ENCODE results near the gene DRD2.
"Not testable (repeated sequence)": the region's sequence is repeated elsewhere in the genome, so short reads cannot be mapped to it uniquely, and the experiment has no call there.

The DRD2 gene

DNA sequence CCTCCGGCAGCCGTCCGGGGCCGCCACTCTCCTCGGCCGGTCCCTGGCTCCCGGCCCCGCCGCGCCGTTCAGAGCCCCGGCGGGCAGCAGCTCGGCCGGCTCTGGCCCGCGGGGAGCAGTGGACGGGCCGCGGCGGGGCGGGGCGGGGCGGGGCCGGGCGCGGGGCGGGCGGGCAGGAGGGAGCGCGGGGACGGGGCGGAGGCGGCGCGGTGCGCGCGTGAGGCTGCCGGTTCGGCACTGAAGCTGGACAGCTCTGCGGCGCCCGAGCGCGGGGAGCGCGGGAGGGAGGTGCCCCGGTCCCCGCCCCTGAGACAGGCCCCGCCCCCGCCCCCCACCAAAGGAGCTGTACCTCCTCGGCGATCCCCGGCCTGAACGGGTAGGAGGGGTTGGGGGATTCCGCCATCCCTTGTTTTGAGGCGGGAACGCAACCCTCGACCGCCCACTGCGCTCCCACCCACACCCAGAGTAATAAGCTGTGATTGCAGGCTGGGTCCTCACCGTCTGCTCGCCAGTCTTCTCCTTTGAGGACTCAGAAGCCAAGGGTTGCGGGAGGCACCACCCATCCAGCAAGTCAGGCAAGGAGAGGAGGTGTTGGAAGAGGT, at the start of gene DRD2:
Gene DRD2 (minus strand): TSS at position 239 of the 602 bp plus-strand sequence. CDS start 50,747 bp downstream, outside the sequence.
- no peak for DNase-seq (ENCODE audit: low read depth in 2 of 2, low spot score in 1 of 2)

DNA sequence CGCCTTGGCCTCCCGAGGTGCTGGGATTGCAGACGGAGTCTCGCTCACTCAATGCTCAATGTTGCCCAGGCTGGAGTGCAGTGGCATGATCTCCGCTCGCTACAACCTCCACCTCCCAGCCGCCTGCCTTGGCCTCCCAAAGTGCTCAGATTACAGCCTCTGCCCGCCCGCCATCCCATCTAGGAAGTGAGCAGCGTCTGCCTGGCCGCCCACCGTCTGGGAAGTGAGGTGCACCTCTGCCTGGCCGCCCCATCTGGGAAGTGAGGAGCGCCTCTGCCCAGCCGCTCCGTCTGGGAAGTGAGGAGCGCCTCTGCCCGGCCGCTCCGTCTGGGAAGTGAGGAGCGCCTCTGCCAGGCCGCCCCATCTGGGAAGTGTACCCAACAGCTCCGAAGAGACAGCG, 48.7 kb upstream of the DRD2 start:
- DNase-seq (ENCODE audit: low read depth in 2 of 2, low spot score in 1 of 2): not testable (repeated sequence)

DNA sequence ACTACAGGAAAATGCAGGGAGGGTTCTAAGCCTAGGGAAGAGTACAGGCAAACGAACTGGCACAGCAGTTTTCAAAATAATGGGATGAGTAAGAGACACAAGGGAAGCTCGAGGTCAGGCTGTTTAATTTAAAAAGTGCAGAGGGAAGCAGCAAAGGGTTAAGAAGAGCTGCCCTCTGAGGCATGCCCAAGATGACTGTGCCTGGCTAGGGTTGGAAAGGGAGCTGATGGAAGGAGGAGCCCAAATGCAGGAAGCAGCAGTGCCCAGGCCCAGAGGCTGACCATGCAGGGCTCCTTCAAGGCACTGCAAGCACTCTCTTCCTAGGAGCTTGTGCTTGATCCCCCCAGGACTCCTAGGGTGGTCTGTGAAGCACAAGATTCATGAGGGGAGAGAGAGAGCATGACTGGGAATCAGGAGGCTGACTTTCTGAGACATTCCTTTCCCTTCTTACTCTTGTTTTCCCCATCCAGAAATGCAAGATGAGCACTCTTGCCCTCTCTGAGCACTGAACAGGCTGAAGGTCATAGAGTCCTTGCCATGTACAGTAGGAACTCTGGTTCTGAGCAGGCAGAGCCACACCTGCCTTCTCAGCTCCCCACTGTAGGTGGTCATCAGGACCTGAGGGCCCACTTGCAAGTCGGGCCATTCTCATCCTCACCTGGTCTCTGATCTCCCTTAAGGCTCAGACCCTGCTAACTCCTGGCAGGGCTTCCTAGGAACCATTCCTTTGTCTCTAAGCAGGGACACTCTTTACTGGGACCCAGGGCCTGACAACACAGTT, 46.7 kb upstream of the DRD2 start:
- no peak for DNase-seq (ENCODE audit: low read depth in 2 of 2, low spot score in 1 of 2)

DNA sequence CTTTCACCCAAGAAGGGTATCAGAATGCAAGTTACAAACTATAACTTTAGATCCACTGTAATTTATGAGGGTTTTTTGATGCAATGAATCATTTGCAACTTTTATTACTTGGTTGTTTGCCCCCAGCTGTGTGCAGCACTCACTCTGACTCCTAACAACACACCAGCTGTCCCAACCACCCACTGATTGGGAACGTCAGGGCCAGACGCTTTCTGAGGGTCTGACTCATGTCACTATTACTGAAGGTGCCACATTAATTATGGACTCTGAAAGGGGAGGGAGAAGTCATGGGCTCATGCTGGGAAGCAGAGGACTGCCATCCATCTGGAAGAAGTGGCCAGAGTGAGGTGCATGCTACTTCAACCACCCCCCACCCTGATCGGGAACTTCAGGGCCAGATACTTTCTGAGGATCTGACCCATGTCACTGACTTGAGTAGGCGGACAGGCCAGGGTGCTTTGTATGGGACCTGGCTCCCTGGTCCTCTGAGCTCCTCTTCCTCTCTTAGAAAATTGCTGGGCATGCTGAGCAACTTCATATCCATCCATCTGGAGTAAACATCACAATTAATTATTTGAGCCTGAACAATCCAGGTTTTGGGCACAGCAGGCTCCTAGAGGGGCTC, 44.9 kb upstream of the DRD2 start:
- no peak for DNase-seq (ENCODE audit: low read depth in 2 of 2, low spot score in 1 of 2)

DNA sequence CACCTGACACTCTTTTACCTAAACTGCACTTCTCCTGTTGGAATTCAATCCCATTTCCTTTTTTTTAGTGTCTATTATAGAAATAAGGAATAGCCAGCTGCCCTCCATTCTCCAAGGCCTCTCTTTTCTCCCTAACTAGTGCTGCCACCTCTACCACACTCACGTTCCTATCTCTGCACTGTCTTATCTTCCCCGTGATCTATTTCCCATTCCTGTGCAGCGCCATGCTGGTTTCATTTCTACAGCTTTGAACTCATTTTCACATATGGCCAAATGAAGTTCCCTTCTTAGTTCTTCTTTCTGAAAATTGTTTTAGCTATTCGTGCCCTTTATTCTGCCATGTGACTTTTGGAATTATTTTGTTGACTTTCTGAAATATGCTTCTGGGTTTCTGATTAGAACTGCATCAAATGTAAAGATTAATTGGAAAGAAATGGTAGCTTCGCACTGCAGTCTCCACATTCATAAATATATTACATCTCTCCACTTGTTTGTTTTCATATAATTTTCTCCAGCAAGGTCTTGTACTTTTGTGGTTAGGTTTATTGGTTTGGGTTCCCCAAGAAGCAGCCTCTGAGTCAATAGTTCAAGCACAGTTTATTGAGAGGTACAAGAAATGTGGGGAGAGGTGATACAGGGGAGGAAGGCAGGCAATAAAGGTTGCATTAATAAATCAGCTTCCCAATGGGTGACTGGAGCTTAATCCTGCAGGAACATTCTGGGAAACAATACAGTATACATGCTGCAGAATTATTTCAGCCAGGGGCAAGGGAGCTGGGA, 43.7 kb upstream of the DRD2 start:
- DNase-seq (ENCODE audit: low read depth in 2 of 2, low spot score in 1 of 2): no peak

DNA sequence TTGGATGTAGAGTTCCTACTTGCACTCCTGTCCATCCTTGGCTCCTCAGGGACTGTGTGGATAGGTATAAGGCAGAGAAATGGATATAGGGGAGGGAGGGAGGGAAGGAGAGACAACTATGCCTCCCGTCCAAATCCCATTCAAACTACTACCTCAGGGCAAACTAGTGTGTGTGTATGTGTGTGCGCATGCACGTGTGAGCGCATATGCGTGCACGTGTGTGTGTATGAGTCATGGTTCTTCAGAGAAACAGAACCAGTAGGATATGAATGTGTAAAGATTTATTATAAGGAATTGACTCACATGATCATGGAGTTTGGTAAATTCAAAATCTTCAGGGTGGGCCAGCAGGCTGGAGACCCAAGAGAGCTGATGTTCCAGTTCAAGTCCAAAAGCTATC, 42.2 kb upstream of the DRD2 start:
- no peak for DNase-seq (ENCODE audit: low read depth in 2 of 2, low spot score in 1 of 2)

DNA sequence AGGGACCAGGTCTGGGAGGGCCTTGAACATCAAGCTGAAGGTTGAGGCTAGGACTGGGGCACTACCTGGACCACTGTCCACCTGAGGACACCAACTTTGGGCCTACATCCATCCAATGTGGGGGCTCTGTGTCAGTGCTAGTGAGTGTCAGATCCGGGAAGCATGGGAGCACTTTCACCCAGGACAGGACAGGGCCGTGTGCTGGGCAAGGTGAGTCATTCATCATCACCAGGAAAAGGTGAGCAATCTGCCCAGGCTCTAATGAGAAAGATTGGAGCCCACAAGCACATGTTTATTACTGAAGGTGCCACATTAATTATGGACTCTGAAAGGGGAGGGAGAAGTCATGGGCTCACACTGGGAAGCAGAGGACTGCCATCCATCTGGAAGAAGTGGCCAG, 39.7 kb upstream of the DRD2 start:
- no peak for DNase-seq (ENCODE audit: low read depth in 2 of 2, low spot score in 1 of 2)

DNA sequence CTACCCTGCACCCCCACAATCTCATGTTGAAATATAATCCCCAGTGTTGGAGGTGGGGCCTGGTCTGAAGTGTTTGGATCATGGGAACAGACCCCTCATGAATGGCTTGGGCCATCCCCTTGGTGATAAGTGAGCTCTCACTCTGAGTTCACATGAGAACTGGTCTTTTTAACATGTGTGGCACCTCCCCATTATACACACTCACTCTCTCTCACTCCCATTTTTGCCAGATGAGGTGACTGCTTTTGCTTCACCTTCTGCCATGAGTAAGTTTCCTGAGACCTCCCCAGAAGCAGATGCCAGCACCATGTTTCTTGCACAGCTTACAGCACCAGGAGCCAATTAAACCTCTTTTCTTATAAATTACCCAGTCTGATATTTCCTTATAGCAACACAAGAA, 32.1 kb upstream of the DRD2 start:
- DNase-seq (ENCODE audit: low read depth in 2 of 2, low spot score in 1 of 2): no peak

DNA sequence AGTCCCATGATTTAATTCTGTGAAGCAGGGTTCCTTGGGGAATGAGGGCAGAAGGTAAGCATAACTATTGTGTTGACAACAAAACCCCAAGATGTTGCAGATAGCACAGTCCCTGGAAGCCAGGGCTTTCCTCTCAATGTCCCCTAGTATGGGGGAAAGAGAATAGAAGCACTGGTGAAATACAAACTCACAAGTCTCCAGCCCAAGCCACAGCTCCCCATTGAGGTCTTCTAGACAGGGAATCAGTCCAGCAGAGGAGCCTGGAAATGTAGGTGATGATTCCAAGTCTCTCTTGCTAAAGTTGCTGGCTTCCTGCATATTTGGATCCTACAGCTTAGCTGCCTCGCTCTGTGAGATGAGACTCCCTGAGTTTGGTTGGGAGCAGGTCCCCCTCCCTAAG, 31.7 kb upstream of the DRD2 start:
- DNase-seq (ENCODE audit: low read depth in 2 of 2, low spot score in 1 of 2): no peak

DNA sequence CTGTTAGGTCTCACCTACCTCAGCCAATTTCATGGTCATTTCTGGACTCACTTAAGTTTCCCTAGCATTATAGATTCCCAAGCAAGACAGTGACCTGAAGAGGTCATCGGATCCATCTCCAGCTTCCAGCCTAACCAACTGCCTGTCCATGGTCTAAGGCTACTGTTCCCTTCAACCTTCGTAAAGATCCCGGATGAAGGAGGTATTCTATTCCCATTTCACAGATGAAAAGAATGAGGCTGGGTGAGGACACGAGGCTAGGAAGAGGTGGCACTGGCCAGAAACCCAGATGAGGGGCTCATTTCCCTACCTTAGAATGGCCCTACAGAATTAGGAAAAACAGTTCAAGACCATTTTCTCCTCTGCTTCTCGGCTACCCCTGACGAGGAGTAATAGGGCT, 31.3 kb upstream of the DRD2 start:
- no peak for DNase-seq (ENCODE audit: low read depth in 2 of 2, low spot score in 1 of 2)

DNA sequence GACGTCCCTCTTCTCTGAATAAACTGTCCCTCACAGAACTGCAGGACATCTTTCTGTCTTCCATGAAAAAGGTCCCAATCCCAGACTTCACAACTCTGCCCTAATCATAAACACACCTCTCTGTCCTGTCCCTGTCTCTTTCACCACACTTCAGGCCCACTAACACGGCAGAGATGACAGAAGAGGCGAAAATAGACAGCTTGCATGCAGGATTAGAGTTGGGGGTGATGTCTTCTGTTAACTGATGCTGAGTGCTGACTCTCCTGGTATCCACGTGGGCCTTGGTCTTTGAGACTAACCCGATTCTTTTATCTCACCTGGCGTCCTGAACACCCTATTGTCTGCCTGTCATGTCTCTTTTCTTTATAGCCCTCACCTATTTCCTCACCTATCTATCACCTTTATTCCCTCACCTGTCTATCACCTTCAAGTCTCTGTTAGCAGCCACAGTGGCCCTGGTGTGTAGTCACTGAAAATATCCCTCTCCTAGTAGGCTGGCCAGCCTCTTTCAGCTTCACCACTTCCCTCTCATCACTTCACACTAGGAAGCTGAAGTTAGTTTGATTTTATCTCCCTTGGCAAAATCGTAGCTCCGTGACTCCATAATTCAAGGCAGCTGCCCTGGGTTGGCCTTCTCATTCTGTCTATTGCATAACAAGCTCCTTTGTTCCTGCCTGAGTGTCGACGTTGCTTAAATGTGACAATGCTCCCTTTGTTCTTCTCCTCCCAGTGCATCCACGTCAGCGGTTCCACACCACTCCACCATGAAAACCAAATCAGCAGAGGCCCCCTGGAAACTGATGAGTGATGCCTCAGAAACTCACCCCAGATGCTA, 30.6 kb upstream of the DRD2 start:
- DNase-seq (ENCODE audit: low read depth in 2 of 2, low spot score in 1 of 2): no peak

DNA sequence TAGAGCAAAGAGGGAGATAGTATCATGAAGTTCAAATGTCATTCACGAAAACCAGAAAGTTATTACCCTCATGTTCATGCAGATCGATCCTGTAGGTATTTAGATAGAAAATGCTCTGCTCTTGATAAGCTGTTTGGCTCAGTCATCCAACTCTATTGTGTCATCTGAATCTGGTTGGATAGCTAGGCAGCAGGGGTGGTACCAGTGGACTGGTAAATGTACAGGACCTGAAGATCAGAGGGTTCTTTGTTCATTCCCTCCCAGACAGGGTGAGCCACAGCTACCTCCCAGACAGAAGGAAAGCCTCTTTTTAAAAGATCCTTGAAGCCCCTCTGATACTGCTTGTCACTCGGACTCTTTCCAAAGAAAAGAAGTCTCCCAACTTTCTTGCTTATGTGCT, 29.8 kb upstream of the DRD2 start:
- no peak for DNase-seq (ENCODE audit: low read depth in 2 of 2, low spot score in 1 of 2)

DNA sequence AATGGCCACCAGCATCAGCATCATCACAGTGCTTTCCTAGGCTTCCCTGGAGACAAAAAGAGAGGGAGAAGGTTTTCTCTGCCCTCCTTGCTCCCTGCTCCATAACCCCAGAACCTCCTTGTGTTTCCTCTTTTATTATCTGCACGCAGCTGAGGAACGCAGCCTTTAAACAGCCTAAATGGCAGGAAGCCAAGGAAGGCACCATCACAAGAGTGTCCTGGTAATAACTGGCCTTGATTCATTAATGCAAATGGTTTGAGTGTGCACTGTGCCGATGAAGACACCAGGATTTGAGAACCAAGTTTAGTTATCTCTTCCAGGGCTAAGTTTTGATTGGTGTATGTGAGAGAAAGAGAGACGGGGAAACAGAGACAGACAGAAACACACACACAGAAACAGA, 29.4 kb upstream of the DRD2 start:
- no peak for DNase-seq (ENCODE audit: low read depth in 2 of 2, low spot score in 1 of 2)

DNA sequence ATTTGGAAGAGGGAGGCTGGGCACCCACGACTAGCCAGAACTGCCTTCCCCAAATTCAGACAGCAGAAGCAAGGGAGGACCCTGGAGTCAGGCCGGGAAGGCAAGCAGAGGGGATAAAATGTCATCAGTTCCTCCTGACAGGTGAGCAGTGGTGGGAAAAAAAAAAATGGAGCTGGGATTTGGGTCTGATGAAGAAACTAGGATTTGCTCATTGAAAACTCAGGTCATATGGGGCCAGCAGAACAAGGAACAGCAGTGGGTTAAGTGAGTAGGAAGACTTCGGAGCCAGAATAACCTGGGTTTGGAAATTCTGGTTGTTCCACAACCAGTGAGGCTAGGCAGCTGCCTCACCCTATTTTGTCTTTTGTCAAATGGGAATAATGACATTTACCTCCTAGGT, 28.9 kb upstream of the DRD2 start:
- no peak for DNase-seq (ENCODE audit: low read depth in 2 of 2, low spot score in 1 of 2)

DNA sequence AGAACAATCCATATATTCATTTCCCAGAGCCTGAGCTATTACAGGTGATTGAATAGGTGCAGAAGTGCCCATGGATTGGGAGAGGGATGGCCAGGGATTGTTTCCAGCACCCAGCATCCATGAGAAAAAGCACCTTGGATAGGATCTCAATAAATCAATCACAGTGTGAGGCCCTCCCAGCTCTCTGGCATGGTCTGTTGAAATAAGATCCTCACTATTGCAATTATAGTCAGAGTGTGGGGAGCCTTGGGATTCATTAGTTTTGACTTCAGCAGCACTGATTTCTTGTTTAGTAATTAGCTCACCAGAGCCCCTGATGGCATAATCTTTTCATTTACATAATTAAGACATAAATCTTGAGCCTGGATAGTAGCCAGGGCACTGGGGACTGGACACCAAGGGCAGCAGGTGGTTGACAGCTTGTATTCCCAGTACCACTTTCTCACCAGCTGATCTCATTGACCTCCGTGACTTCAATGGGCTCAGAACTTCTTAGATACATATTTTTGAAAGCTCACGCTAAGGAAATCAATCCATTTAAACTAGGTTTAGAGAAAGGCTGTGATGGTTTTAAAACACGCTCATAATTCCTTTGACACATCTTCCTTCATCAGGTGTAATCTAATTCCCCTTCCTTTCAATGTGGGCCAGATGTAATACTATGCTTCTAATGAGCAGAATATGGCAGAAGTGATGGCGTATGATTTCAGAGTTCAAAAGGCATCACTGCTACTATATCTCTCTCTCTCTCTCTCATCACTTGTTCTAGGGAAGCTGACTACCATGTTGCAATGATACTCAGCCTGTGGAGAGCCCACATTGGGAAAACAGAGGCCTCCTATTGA, 22.1 kb upstream of the DRD2 start:
- no peak for DNase-seq (ENCODE audit: low read depth in 2 of 2, low spot score in 1 of 2)

DNA sequence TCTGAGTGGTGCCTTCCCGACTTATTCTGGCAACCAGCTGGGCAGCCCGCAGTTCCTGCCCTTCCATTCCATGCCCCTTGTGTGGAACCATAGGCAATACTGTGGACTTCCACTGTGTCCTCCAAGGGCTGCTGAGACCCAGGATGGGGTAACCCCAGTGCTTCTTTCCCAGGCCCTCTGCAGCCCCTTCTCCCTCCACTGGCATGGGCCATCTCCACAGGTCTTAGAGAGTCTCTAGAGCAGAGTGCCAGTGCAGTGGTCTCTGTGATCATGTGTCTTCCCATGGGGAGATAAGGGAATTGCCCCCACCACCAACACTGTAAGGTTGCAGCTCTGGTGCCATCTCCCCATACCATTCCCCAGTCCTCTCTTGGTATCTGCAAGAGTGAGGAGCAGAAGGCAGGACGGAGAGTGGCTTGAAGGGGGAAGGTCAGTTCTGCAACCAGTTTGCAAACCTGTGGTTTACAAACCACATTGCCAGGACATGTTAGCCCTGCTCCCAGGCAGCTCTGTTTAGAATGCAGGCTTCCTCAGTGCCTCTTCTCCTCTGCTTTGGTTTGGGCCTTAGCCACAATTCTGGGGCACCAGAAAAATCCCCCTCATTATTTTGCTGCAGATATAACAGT, 20.9 kb upstream of the DRD2 start:
- no peak for DNase-seq (ENCODE audit: low read depth in 2 of 2, low spot score in 1 of 2)

DNA sequence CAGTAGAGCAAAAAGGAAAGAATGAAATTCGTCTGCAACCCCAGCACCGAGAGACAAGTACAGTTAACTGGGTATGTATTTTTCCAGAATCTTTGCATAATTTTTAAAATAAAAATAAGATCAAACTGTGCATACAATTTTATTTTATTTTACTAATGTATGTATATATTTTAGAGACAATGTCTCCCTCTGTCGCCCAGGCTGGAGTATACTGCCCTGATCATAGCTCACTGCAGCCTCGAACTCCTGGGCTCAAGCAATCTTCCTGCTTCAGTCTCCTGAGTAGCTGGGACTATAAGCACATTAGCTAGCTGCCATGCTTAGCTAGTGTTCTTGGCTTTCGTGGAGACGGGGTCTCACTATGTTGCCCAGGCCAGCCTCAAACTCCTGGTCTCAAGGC, 18.8 kb upstream of the DRD2 start:
- no peak for DNase-seq (ENCODE audit: low read depth in 2 of 2, low spot score in 1 of 2)

DNA sequence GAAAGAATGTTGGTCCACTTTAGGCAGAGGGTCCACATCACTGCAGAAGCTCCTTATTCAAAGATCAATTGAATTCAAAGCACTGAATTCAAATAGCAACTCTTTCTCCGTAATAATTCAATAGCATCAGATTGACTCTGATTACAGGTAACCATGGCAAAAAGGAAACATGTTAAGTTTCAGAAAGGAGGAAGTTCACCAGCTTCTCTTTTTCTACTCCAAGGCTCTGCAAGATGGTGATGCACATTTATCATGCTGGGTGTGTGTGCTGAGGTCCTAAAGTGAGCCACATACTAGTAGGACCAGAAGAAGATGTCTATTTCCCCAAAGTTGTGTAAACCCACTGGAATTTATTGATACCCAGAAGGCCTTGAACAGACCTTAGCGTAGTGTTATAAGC, 18.0 kb upstream of the DRD2 start:
- no peak for DNase-seq (ENCODE audit: low read depth in 2 of 2, low spot score in 1 of 2)

DNA sequence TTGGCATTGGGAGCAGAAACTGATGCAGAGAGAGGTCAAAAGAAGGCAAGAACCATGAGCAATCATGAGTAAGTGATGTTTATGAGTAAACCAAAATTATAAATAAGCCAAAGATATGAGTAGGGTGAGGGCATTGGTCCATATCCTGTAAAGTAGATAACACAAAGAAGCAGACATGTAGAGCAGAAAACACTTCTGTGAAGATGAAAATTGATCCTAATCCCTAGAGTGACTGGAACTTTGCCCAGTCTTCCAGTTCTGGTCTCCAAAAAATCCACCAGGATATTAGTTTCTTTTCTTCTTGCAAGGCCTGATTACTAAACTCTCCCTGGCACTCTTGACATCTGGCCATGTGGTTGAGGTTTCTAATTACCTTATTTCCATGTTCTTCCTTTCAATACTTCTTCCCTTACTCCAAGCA, 13.7 kb upstream of the DRD2 start:
- no peak for DNase-seq (ENCODE audit: low read depth in 2 of 2, low spot score in 1 of 2)

DNA sequence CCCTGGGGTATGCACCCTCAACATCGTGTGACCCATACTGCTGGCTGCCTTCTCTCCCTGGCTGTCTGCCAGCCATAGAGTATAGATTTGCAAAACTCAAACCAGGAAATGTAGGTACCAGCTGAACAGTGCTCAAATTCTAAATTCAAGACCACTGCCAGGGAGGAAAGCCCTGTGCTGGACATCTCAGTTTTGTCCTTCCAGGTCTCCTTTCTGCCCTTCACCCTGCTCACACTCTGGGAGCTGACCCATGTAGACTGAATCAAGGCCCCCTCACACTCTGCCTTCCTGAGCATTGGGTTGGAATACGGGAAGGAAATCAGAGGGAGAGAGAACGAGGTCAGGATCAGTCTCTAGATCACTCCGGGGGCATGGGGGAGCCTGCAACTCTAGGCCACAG, 12.4 kb upstream of the DRD2 start:
- DNase-seq (ENCODE audit: low read depth in 2 of 2, low spot score in 1 of 2): no peak
